GM10266 (cell line): ENCODE data around the gene CARD11.
A peak's percentile ranks its signal among the peaks of the same experiment; 100 is the strongest.
"Not testable (repeated sequence)": the region's sequence is repeated elsewhere in the genome, so short reads cannot be mapped to it uniquely, and the experiment has no call there.

Experiments used
- DNase-seq: peaks from one replicate; pipeline ENCODE4 v3.0.0; 2012; ENCODE audit errors: extremely low spot score
- TF ChIP-seq, protein P1 (sequence below): IDR thresholded peaks from 2 replicates; pipeline ENCODE4 v1.5.1; 2012; ENCODE audit warnings: mild to moderate bottlenecking, low read depth; ENCODE audit not compliant: control insufficient read depth, insufficient read depth; ENCODE audit errors: missing control alignments

CARD11 gene

DNA sequence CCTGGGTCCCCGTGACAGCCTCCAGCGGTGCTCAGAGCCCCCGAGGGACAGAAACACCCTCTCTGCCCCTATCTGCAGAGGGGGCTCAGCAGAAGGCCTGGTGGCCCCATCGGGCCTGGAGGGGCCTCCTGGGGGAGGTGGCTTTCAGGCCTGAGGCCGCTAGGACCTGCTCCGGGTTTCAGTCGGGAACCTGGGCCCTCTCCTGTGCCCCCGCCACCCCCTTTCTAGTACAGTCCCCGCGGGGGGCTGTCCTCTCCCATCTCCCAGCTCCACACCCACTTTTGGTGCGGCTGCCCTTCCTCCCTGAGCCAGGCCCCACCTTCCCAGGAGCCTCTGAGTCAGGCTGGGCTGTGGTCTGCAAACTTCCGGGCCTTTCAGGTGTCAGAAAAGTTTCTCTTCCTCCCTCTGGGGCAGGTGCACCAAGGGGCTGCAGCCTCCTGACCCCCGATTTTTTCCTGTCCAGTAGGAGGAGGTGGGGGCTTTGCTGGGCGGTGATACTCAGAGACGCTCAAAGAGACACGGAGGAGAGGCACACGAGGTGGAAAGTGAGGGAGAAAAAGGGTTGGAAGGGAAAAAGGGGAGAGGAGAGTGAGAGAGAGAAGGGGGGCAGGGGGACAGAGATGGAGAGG is 692 bp downstream of the CARD11 start:
- TF ChIP-seq, protein P1, sequence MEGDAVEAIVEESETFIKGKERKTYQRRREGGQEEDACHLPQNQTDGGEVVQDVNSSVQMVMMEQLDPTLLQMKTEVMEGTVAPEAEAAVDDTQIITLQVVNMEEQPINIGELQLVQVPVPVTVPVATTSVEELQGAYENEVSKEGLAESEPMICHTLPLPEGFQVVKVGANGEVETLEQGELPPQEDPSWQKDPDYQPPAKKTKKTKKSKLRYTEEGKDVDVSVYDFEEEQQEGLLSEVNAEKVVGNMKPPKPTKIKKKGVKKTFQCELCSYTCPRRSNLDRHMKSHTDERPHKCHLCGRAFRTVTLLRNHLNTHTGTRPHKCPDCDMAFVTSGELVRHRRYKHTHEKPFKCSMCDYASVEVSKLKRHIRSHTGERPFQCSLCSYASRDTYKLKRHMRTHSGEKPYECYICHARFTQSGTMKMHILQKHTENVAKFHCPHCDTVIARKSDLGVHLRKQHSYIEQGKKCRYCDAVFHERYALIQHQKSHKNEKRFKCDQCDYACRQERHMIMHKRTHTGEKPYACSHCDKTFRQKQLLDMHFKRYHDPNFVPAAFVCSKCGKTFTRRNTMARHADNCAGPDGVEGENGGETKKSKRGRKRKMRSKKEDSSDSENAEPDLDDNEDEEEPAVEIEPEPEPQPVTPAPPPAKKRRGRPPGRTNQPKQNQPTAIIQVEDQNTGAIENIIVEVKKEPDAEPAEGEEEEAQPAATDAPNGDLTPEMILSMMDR = no peak
- DNase-seq = peak; percentile 79

DNA sequence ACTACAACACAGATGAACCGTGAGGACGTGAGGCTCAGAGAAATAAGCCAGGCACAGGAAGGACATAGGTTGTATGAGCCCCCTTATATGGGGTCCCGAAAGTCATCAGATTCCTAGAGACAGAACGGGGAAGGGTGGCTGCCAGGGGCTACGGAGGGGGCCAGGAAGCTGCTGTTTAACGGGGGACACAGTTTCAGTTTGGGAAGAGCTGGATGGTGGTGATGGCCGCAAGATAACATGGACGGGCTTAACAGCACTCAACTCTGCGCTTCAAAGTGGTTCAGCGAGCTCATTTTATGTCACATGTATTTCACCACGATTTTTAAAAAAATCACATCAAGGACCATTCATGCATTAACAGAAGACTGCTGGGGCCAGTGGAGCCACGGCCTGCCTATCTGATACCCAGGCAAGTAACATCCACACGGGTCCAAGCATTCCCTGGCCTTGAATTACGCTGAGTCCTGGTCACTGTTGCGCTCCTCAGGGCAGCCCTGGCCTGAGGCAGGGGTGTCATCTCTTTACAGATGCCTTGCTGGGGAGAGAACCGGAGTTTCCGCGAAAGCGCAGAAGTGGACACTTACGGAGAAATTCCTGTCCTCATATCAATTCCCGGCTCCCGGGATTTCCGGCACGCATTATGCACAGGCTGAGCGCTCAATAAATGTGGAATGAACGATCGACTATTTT is 1.5 kb downstream of the CARD11 start:
- peak; percentile 24 for DNase-seq
- TF ChIP-seq, protein P1 = no peak

DNA sequence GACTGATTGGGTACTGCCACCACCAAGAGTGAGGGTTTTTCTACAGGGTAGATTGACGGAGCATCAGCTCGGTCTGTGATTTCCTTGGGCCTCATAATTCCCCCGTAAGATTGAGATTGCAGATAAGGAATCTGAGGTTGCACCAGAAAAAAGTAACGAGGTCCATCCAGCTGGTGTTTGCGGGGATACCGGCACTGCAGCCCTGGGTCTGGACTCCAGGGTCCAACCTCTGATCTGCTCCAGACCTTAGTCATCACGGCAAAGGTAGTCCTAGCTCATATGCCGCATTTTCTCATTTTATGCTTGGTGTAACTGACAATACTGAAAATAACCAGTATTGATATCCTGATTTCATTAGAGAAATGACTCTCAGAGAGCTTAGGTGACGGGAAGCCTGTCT is 3.9 kb downstream of the CARD11 start:
- TF ChIP-seq, protein P1 = no peak
- peak; percentile 36 for DNase-seq

DNA sequence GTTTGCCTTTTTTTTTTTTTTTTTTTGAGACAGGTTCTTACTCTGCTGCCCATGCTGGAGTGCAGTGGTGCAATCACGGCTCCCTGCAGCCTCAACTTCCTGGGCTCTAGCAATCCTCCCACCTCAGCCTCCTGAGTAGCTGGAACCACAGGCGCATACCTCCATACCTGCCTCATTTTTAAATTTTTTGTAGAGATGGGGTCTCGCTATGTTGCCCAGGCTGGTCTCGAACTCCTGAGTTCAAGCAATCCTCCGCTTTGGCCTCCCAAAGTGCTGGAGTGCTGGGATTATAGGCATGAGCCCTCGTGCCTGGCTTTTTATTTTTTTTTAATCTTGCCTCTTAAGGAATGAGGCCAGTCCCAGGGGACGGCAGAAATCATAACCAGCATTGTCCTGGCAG is 5.7 kb downstream of the CARD11 start:
- not testable (repeated sequence) for DNase-seq

DNA sequence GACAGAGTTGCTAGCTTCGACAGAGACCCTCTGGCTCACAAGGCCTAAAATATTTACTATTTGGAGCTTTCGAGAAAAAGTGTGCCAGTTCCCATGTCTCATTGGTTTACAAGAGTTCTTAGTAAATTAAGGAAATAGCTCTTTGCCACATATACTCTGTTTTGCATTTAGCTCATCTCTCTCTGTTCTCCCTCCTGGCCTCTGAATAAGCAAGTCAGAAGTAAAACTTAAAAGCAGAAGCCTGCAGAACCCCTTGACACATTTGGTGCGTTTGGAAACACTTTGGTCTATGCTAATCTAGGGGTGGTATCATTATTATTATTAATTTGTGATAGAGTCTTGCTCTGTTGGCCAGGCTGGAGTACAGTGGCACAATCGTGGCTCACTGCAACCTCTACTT is 6.4 kb downstream of the CARD11 start:
- no peak for DNase-seq
- TF ChIP-seq, protein P1 = no peak

DNA sequence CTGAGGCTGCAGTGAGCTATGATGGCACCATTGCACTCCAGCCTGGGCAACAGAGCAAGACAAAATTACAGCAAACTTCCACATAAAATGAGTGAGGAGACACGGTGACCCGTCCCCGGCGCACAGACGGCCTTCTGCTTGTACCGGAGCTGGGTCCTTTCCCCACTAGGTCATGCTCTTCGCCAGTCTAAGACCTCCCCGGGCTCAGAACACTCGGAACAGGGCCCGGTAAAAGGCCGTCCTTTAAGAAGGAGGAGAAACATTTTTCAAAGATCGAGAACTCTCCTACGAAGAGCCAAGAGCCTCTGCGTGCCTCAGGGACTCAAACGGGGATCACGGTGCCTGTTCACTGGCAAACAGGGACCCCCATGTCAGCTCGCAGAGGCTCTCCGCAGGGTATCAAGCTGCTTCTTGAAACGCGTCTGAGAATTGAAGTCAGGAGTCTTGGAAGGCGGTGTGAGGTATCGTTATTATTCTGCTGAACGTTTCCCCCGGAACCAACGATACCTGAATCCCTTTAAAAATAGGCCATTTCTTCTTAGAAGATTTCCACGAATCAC is 9.0 kb downstream of the CARD11 start:
- TF ChIP-seq, protein P1 = no peak

DNA sequence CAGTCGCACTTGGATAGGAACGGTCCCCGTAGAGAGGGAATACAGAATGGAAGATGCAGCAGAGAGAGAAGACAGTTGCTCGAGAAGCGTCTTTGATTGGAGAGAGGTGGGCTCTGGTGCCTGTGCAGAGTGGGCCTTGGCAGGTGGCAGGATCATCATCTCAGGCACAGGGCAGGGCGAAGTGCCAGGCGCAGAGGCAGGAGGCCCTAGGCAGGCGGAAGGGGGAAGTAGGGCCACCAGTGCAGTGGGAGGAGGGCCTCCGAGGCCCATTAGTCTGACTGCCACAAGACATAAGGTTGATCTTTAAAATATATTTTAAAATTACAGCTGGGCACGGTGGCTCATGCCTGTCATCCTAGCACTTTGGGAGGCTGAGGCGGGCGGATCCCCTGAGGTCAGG is 10.1 kb downstream of the CARD11 start:
- no peak for DNase-seq
- TF ChIP-seq, protein P1 = no peak

More for the DNA sequence above, 9.0 kb downstream of the CARD11 start:
- DNase-seq = no peak
